ENCODE measurements around the gene TMEM214.
A peak's percentile ranks its signal among the peaks of the same experiment; 100 is the strongest.

The TMEM214 gene

GRCh38 chr2:27032495-27033252 is at the start of gene TMEM214:
Gene TMEM214, plus strand, starts transcription at chr2:27032965. Its CDS starts 51 bp downstream, at chr2:27033016.
- peak; percentile 52 for DNase-seq

- no peak for DNase-seq
Observed at GRCh38 chr2:26983746-26984145, 49.0 kb upstream of the TMEM214 start.

GRCh38 chr2:26985807-26986206 is 47.0 kb upstream of the TMEM214 start:
- DNase-seq: no peak

GRCh38 chr2:26986576-26986975 is 46.2 kb upstream of the TMEM214 start:
- DNase-seq: no peak

- DNase-seq: no peak
Observed at GRCh38 chr2:26988058-26988860, 44.5 kb upstream of the TMEM214 start.

GRCh38 chr2:26989156-26989555 is 43.6 kb upstream of the TMEM214 start:
- no peak for DNase-seq

GRCh38 chr2:26991717-26992116 is 41.0 kb upstream of the TMEM214 start:
- no peak for DNase-seq

- no peak for DNase-seq
Observed at GRCh38 chr2:26993768-26994167, 39.0 kb upstream of the TMEM214 start.

GRCh38 chr2:26994983-26995382 is 37.8 kb upstream of the TMEM214 start:
- DNase-seq: no peak

GRCh38 chr2:26997394-26997793 is 35.4 kb upstream of the TMEM214 start:
- DNase-seq: no peak

- no peak for DNase-seq
Observed at GRCh38 chr2:26998323-26998722, 34.4 kb upstream of the TMEM214 start.

GRCh38 chr2:27000228-27000627 is 32.5 kb upstream of the TMEM214 start:
- DNase-seq: no peak

- no peak for DNase-seq
Observed at GRCh38 chr2:27000995-27001394, 31.8 kb upstream of the TMEM214 start.

- DNase-seq: no peak
Observed at GRCh38 chr2:27001950-27002349, 30.8 kb upstream of the TMEM214 start.

- DNase-seq: no peak
Observed at GRCh38 chr2:27003007-27003406, 29.8 kb upstream of the TMEM214 start.

- no peak for DNase-seq
Observed at GRCh38 chr2:27003857-27004256, 28.9 kb upstream of the TMEM214 start.

- DNase-seq: no peak
Observed at GRCh38 chr2:27006602-27007415, 26.0 kb upstream of the TMEM214 start.

- DNase-seq: no peak
Observed at GRCh38 chr2:27007416-27008374, 25.1 kb upstream of the TMEM214 start.

GRCh38 chr2:27008678-27009077 is 24.1 kb upstream of the TMEM214 start:
- DNase-seq: no peak

- no peak for DNase-seq
Observed at GRCh38 chr2:27009083-27009482, 23.7 kb upstream of the TMEM214 start.

- no peak for DNase-seq
Observed at GRCh38 chr2:27009716-27010115, 23.0 kb upstream of the TMEM214 start.

- DNase-seq: no peak
Observed at GRCh38 chr2:27010139-27010538, 22.6 kb upstream of the TMEM214 start.
